Muscle of leg (tissue), 11 donors: ENCODE measurements around the gene APOBEC3H. TPM values are rescaled to one million over a fixed set of nuclear protein-coding genes. Genes with fewer than 3 reads are reported as not detected.

ENCODE experiments used
- DNase-seq: peaks from one replicate; pipeline ENCODE4 v3.0.0; 2013
- H3K27ac ChIP-seq: one replicate; pipeline ENCODE4 v1.5.1; 2013; ENCODE audit warnings: mild to moderate bottlenecking, low read length, control low read depth
- H3K27me3 ChIP-seq: one replicate; pipeline ENCODE4 v1.6.1; 2013; ENCODE audit warnings: low read length; ENCODE audit not compliant: control insufficient read depth, insufficient read depth
- H3K36me3 ChIP-seq: one replicate; pipeline ENCODE4 v1.6.1; 2013; ENCODE audit warnings: low read length; ENCODE audit not compliant: control insufficient read depth, insufficient read depth
- H3K4me1 ChIP-seq: one replicate; pipeline ENCODE4 v1.6.1; 2013; ENCODE audit warnings: low read length; ENCODE audit not compliant: control insufficient read depth, insufficient read depth
- H3K4me3 ChIP-seq: one replicate; pipeline ENCODE4 v1.5.1; 2013; ENCODE audit warnings: low read length, control low read depth
- H3K9me3 ChIP-seq: replicated peaks from 2 replicates; pipeline ENCODE4 v1.6.1; 2013; ENCODE audit warnings: low read depth, low read length; ENCODE audit not compliant: control insufficient read depth
- WGBS: methylation state at CpG from one replicate; pipeline ENCODE4 v1.1.5; 2013; ENCODE audit warnings: missing lambda C conversion rate; ENCODE audit not compliant: insufficient coverage; 5-methylcytosine and 5-hydroxymethylcytosine counted together
- polyA plus RNA-seq, 8 donors: library from polyadenylated mRNA; unstranded; fragments of 120-200 nt; gene quantifications; one replicate each; pipeline versions ENCODE4 v1.2.1 to v1.2.3, GENCODE V29; 2013; ENCODE audit warnings: inconsistent platforms in 1 of 8, low replicate concordance in 1 of 8; ENCODE audit not compliant: insufficient read length in 8 of 8, insufficient read depth in 1 of 8
- total RNA-seq: library from RNA; stranded (reverse); fragments of 120-200 nt; gene quantifications from one replicate; pipeline ENCODE4 v1.2.4, GENCODE V29; 2013

Gene APOBEC3H
- total and polyA plus RNA-seq, 9 donors, result 0.16 TPM; not detected in 8

GRCh38 chr22:39081016-39081415, 16.0 kb upstream of the APOBEC3H start:
- no peak overlapping the region for H3K4me3 ChIP-seq
- DNase-seq, result no peak
- no peaks in the 10 kb centered on the region for H3K36me3 ChIP-seq
- no peaks in the 10 kb centered on the region for H3K4me1 ChIP-seq
- H3K27me3 ChIP-seq, result no peaks in the 10 kb centered on the region
- WGBS, result 83% methylated on average over 10 of the region's 12 CpGs
- no peaks in the 10 kb centered on the region for H3K9me3 ChIP-seq
- no peak overlapping the region for H3K27ac ChIP-seq

- Histone ChIP-seq H3K9me3 (no peaks in the 10 kb centered on the region), H3K27ac (no peak overlapping the region), H3K4me1 (no peaks in the 10 kb centered on the region), H3K36me3 (no peaks in the 10 kb centered on the region), H3K27me3 (no peaks in the 10 kb centered on the region), H3K4me3 (no peak overlapping the region)
- no peak for DNase-seq
- 53% methylated on average over 6 of the region's 8 CpGs for WGBS
Observed at GRCh38 chr22:39081598-39081997, 15.4 kb upstream of the APOBEC3H start.

- 84% methylated on average over 9 of the region's 14 CpGs for WGBS
- Histone ChIP-seq H3K27me3 (no peaks in the 10 kb centered on the region), H3K4me3 (no peak overlapping the region), H3K27ac (no peak overlapping the region), H3K36me3 (no peaks in the 10 kb centered on the region), H3K4me1 (peaks cover 7% of the 10 kb centered on the region), H3K9me3 (no peaks in the 10 kb centered on the region)
- DNase-seq, result no peak
Observed at GRCh38 chr22:39083212-39084165, 13.6 kb upstream of the APOBEC3H start.

GRCh38 chr22:39084666-39085065, 12.4 kb upstream of the APOBEC3H start:
- H3K9me3 ChIP-seq, result no peaks in the 10 kb centered on the region
- WGBS, result 84% methylated on average over 8 of the region's 8 CpGs

GRCh38 chr22:39087098-39087497, 9.9 kb upstream of the APOBEC3H start:
- no peak for DNase-seq

More at GRCh38 chr22:39084666-39085065, 12.4 kb upstream of the APOBEC3H start:
- no peak for DNase-seq
- Histone ChIP-seq H3K4me1 (peaks cover 7% of the 10 kb centered on the region), H3K4me3 (no peak overlapping the region), H3K27me3 (peaks cover 3% of the 10 kb centered on the region), H3K27ac (no peak overlapping the region), H3K36me3 (no peaks in the 10 kb centered on the region)

GRCh38 chr22:39087881-39088684, 9.0 kb upstream of the APOBEC3H start:
- Histone ChIP-seq H3K36me3 (no peaks in the 10 kb centered on the region), H3K27me3 (peaks cover 9% of the 10 kb centered on the region), H3K4me3 (no peak overlapping the region), H3K27ac (no peak overlapping the region), H3K4me1 (peaks cover 7% of the 10 kb centered on the region), H3K9me3 (no peaks in the 10 kb centered on the region)
- peak; percentile 80 for DNase-seq
- 28% methylated on average over 12 of the region's 18 CpGs for WGBS

More at GRCh38 chr22:39087098-39087497, 9.9 kb upstream of the APOBEC3H start:
- H3K4me1 ChIP-seq, result peaks cover 7% of the 10 kb centered on the region
- H3K27me3 ChIP-seq, result peaks cover 6% of the 10 kb centered on the region
- no peaks in the 10 kb centered on the region for H3K9me3 ChIP-seq
- no peak overlapping the region for H3K4me3 ChIP-seq
- no peak overlapping the region for H3K27ac ChIP-seq
- H3K36me3 ChIP-seq, result no peaks in the 10 kb centered on the region
- WGBS, result 74% methylated on average over 5 of the region's 6 CpGs

- Histone ChIP-seq H3K4me3 (no peak overlapping the region), H3K27me3 (peaks cover 9% of the 10 kb centered on the region), H3K27ac (no peak overlapping the region), H3K9me3 (no peaks in the 10 kb centered on the region), H3K4me1 (peaks cover 7% of the 10 kb centered on the region), H3K36me3 (no peaks in the 10 kb centered on the region)
- 62% methylated on average over 5 of the region's 5 CpGs for WGBS
- DNase-seq, result no peak
Observed at GRCh38 chr22:39088685-39089032, 8.4 kb upstream of the APOBEC3H start.

GRCh38 chr22:39089928-39090327, 7.1 kb upstream of the APOBEC3H start:
- Histone ChIP-seq H3K9me3 (no peaks in the 10 kb centered on the region), H3K36me3 (no peaks in the 10 kb centered on the region), H3K4me1 (peaks cover 7% of the 10 kb centered on the region), H3K27ac (no peak overlapping the region), H3K27me3 (peaks cover 9% of the 10 kb centered on the region), H3K4me3 (no peak overlapping the region)
- WGBS, result 71% methylated on average over 6 of the region's 6 CpGs
- no peak for DNase-seq

GRCh38 chr22:39090426-39091064, 6.5 kb upstream of the APOBEC3H start:
- WGBS, result 82% methylated on average over 9 of the region's 15 CpGs
- Histone ChIP-seq H3K4me1 (peaks cover 7% of the 10 kb centered on the region), H3K4me3 (no peak overlapping the region), H3K9me3 (no peaks in the 10 kb centered on the region), H3K36me3 (no peaks in the 10 kb centered on the region), H3K27ac (no peak overlapping the region), H3K27me3 (peaks cover 9% of the 10 kb centered on the region)
- DNase-seq, result no peak
